GM12878 (cell line): ENCODE results near the gene NAV1. TPM values are rescaled to one million over a fixed set of nuclear protein-coding genes. Genes with fewer than 3 reads are reported as not detected.

Experiments used
- ATAC-seq: fragments of 200-7000 bp; cut with Tn5 transposase; 3 replicates; pipeline ENCODE4 v1.9.1; 2020; ENCODE audit warnings: mild to moderate bottlenecking, moderate library complexity
- BruUV-seq: library from RNA; stranded (reverse); fragments of 400-500 nt; replicated peaks from 2 replicates; lab custom pipeline; 2021; lab: Mats Ljungman, UMichigan
- CTCF ChIA-PET: fragments of 300-600 bp; sonication (Branson Sonifier 250); formaldehyde crosslinking; extraction: SDS; loops from one replicate; lab custom pipeline; 2021; ENCODE audit warnings: inconsistent platforms; lab: Yijun Ruan, JAX
- POLR2A ChIA-PET: fragments of 350-600 bp; formaldehyde crosslinking; extraction: SDS; loops from one replicate; lab custom pipeline; 2021; ENCODE audit warnings: inconsistent platforms; lab: Charles Lee
- RAD21 ChIA-PET: fragments of 300-600 bp; sonication (Branson Sonifier 250); formaldehyde crosslinking; loops from one replicate; lab custom pipeline; 2023; ENCODE audit warnings: antibody characterized with exemption; ENCODE audit not compliant: unreplicated experiment; lab: Charles Lee
- SMC1A ChIA-PET: fragments of 300-600 bp; sonication (Branson Sonifier 250); formaldehyde crosslinking; loops from one replicate; lab custom pipeline; 2023; ENCODE audit not compliant: unreplicated experiment, uncharacterized antibody; lab: Charles Lee
- DNase-seq: peaks from one replicate; pipeline ENCODE4 v3.0.0-alpha.2; 2011; ENCODE audit warnings: low read depth, low spot score
- FAIRE-seq: peaks from 3 replicates; lab custom pipeline; 2011; peaks lifted over from hg19 to GRCh38; lab: Jason Lieb, UNC
- H2AFZ ChIP-seq: 2 replicates; pipeline ENCODE4 v1.6.0; 2011; ENCODE audit warnings: low read depth, low read length, control low read depth; ENCODE audit not compliant: control insufficient read depth
- H3K27ac ChIP-seq: 2 replicates; pipeline ENCODE4 v1.5.1; 2011; ENCODE audit warnings: control low read depth; ENCODE audit not compliant: control insufficient read depth, insufficient read depth
- H3K27me3 ChIP-seq, 2 experiments: replicated peaks in 1 of 2; 2 replicates each; pipeline versions ENCODE4 v1.6.0 to v1.6.1; 2011; ENCODE audit warnings: low read length in 1 of 2; ENCODE audit not compliant: control insufficient read depth in 2 of 2, insufficient read depth in 2 of 2
- H3K36me3 ChIP-seq, 2 experiments: 2 replicates each; pipeline ENCODE4 v1.5.1; 2011; ENCODE audit warnings: low read length in 1 of 2; ENCODE audit not compliant: control insufficient read depth in 2 of 2, insufficient read depth in 2 of 2
- H3K4me1 ChIP-seq: 2 replicates; pipeline ENCODE4 v1.6.1; 2011; ENCODE audit warnings: mild to moderate bottlenecking, low read length, moderate library complexity, mixed read lengths; ENCODE audit not compliant: control insufficient read depth, insufficient read depth
- H3K4me2 ChIP-seq: 2 replicates; pipeline ENCODE4 v1.6.0; 2011; ENCODE audit warnings: control low read depth; ENCODE audit not compliant: control insufficient read depth, insufficient read depth
- H3K4me3 ChIP-seq: fragments of 200-600 bp; sonication (generic); 2 replicates; pipeline ENCODE4 v1.5.1; 2016
- H3K79me2 ChIP-seq: 2 replicates; pipeline ENCODE4 v1.6.0; 2011; ENCODE audit warnings: low read length; ENCODE audit not compliant: control insufficient read depth, insufficient read depth
- H3K9ac ChIP-seq: 2 replicates; pipeline ENCODE4 v1.8.0; 2011; ENCODE audit warnings: low read length, control low read depth, mixed read lengths; ENCODE audit not compliant: control insufficient read depth, insufficient read depth
- H3K9me3 ChIP-seq: replicated peaks from 3 replicates; pipeline ENCODE4 v1.5.1; 2011; ENCODE audit warnings: mild to moderate bottlenecking, low read length; ENCODE audit not compliant: control insufficient read depth, insufficient read depth
- H4K20me1 ChIP-seq: 2 replicates; pipeline ENCODE4 v1.6.0; 2011; ENCODE audit not compliant: control insufficient read depth, insufficient read depth
- EGR1 ChIP-seq, 2 experiments: IDR thresholded peaks; 1 replicate in 1 of 2; 2 replicates in 1 of 2; pipeline ENCODE4 v1.6.1; 2011 to 2012; ENCODE audit warnings: low read depth in 2 of 2, low read length in 2 of 2, borderline replicate concordance in 1 of 2, mild to moderate bottlenecking in 1 of 2, moderate library complexity in 1 of 2
- EP300 ChIP-seq, 2 experiments: fragments of 150-350 bp in 1 of 2; IDR thresholded peaks; 2 replicates each; pipeline ENCODE4 v1.6.1; 2011 to 2012; ENCODE audit warnings: low read depth in 2 of 2, low read length in 2 of 2, borderline replicate concordance in 1 of 2, improper control_type of control experiment in 1 of 2, inconsistent platforms in 1 of 2; ENCODE audit not compliant: control insufficient read depth in 1 of 2
- FOXM1 ChIP-seq: IDR thresholded peaks from 2 replicates; pipeline ENCODE4 v1.6.1; 2012; ENCODE audit warnings: low read depth, mild to moderate bottlenecking, inconsistent platforms, low read length, moderate library complexity
- JUND ChIP-seq: IDR thresholded peaks from 2 replicates; pipeline ENCODE4 v1.6.1; 2012; ENCODE audit warnings: low read depth, mild to moderate bottlenecking, low read length, improper control_type of control experiment, moderate library complexity
- PAX5 ChIP-seq: IDR thresholded peaks from 2 replicates; pipeline ENCODE4 v1.6.1; 2011; ENCODE audit warnings: low read depth, low read length, borderline replicate concordance
- RAD51 ChIP-seq: fragments of 450-650 bp; IDR thresholded peaks from 2 replicates; pipeline ENCODE4 v1.6.1; 2016; ENCODE audit warnings: moderate library complexity, mild to moderate bottlenecking, inconsistent platforms
- RELA ChIP-seq: fragments of 450-650 bp; IDR thresholded peaks from 2 replicates; pipeline ENCODE4 v1.8.0; 2014; ENCODE audit warnings: borderline replicate concordance; ENCODE audit not compliant: partially characterized antibody
- SUZ12 ChIP-seq: fragments of 200-600 bp; sonication (generic); IDR thresholded peaks from one replicate; pipeline ENCODE4 v1.6.1; 2018; ENCODE audit warnings: antibody characterized with exemption, mild to moderate bottlenecking; ENCODE audit not compliant: unreplicated experiment
- ZNF274 ChIP-seq: IDR thresholded peaks from one replicate; pipeline ENCODE4 v1.8.0; 2011; ENCODE audit not compliant: insufficient read length, insufficient read depth
- WGBS: methylation state at CpG from one replicate; pipeline ENCODE4 v1.1.6; 2016; ENCODE audit warnings: low lambda C conversion rate; ENCODE audit not compliant: insufficient replicate concordance, insufficient coverage; ENCODE audit errors: missing lambda C conversion rate; 5-methylcytosine and 5-hydroxymethylcytosine counted together
- in situ Hi-C: fragments of 300-500 bp; cut with MboI; formaldehyde crosslinking; loops from 9 replicates; pipeline ENCODE4 v1.14.3; 2018; ENCODE audit warnings: mixed read lengths
- intact Hi-C: fragments of 100-400 bp; cut with micrococcal nuclease; formaldehyde crosslinking; loops from one replicate; pipeline ENCODE4 v1.14.2; 2022; ENCODE audit not compliant: unreplicated experiment
- polyA plus RNA-seq, 11 experiments: library from polyadenylated mRNA; depleted of rRNA in 4 of 11; unstranded in 6 of 11; stranded (reverse) in 5 of 11; fragments of >200 nt; fragmentation: Nextera tagmentation in 4 of 11; fragmentation: Illumina TruSeq in 1 of 11; extraction: Ambion mirVana in 4 of 11; extraction: Trizol in 1 of 11; gene quantifications; 1 replicate in 1 of 11; 2 replicates in 10 of 11; pipeline versions ENCODE4 v1.2.1 to v1.2.3, GENCODE V29; 2011 to 2016; ENCODE audit warnings: inconsistent platforms in 2 of 11, missing spikeins in 2 of 11, low read depth in 1 of 11
- total RNA-seq, 4 experiments: library from RNA; depleted of rRNA in 3 of 4; stranded (reverse); fragments of >200 nt in 3 of 4; fragmentation: Illumina TruSeq in 1 of 4; extraction: Trizol in 1 of 4; gene quantifications; 2 replicates each; pipeline versions ENCODE4 v1.2.1 to v1.2.3, GENCODE V29; 2013 to 2021
- TF ChIP-seq, protein P1 (sequence below): fragments of 450-650 bp; IDR thresholded peaks from 2 replicates; pipeline ENCODE4 v1.6.1; 2017; ENCODE audit warnings: mild to moderate bottlenecking, moderate library complexity

The NAV1 gene
- total and polyA plus RNA-seq, 10 of the 15 experiments (the other 5 are each of a cell fraction or from before 2014, with no cell fraction given), result 0.04 to 1.3 (median 0.36) TPM

DNA sequence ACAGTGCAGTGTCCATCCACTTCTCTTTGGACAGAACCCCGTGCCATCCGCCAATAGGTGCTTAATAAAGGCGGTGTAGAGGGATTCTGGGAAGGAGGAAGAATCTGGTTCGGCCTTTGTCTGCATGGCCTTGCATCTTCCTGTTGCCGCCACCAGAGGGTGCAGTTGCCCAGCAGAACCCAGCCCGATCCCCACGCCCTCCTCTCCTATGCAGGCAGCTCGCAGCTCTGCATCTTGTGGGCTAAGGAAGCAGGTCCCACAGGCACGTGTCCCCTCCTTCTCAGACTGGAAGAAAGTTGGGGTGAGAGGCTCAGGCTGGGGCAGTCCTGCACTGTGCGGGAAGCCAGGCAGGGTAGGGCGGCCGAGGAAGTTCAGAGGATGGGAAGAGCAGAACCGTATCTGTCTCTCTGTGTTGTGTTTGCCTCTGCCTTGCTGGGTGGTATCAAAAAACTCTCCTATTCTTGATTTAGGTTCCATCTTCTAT is 20.8 kb downstream of the NAV1 start (continued):
- TF ChIP-seq, protein P1, sequence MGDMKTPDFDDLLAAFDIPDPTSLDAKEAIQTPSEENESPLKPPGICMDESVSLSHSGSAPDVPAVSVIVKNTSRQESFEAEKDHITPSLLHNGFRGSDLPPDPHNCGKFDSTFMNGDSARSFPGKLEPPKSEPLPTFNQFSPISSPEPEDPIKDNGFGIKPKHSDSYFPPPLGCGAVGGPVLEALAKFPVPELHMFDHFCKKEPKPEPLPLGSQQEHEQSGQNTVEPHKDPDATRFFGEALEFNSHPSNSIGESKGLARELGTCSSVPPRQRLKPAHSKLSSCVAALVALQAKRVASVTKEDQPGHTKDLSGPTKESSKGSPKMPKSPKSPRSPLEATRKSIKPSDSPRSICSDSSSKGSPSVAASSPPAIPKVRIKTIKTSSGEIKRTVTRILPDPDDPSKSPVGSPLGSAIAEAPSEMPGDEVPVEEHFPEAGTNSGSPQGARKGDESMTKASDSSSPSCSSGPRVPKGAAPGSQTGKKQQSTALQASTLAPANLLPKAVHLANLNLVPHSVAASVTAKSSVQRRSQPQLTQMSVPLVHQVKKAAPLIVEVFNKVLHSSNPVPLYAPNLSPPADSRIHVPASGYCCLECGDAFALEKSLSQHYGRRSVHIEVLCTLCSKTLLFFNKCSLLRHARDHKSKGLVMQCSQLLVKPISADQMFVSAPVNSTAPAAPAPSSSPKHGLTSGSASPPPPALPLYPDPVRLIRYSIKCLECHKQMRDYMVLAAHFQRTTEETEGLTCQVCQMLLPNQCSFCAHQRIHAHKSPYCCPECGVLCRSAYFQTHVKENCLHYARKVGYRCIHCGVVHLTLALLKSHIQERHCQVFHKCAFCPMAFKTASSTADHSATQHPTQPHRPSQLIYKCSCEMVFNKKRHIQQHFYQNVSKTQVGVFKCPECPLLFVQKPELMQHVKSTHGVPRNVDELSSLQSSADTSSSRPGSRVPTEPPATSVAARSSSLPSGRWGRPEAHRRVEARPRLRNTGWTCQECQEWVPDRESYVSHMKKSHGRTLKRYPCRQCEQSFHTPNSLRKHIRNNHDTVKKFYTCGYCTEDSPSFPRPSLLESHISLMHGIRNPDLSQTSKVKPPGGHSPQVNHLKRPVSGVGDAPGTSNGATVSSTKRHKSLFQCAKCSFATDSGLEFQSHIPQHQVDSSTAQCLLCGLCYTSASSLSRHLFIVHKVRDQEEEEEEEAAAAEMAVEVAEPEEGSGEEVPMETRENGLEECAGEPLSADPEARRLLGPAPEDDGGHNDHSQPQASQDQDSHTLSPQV, result 0 out of 2 replicates have a peak, but pooled peaks have one; percentile 44
- TF ChIP-seq EP300 (IDR thresholded peaks at IDR 0.05; ENCODE audit: borderline replicate concordance in 1 of 2, control insufficient read depth in 1 of 2, low read depth in 2 of 2, low read length in 2 of 2), result no peak
- TF ChIP-seq, all 136 proteins: peak for 12

DNA sequence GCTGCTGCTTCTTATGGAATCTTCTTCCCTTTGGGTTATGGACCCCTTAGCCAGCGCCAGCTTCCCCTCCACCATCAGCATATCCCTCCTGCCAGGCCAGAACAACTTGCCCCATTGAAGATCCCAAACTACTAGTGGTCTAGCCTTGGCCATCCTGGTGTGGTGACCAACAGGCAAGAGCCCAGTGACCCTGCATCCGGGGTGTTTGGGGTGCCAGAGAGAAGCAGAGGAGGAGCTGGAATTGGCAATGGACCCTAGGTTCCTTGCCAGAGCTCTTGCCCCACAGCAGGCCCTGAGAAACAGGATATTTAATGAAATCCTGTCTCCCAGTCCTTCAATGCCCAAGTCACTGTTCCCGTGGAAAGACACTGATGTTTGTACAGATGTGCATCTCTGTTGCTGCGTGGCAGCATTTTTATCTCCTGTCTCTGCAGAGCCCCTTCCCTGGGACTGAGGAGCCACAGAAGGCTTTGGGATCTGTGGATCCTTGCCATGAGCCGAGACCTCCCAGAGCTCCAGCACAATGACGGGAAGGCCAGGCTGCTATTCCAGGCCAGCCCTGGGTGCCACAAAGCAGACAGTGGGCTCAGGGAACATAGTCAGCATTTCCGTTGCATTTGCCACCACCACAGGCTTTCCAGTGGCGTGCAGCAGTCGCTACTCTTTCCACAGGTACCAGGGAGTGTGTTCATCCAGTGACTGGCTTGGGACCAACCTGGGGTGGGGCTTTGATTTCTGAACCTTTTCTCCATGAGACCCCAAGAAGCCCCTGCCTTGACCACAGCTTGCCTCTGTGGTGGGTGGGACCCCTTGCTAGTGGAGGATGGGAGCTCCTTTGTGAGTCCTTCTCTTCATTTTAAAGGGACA is 21.6 kb downstream of the NAV1 start:
- WGBS, result 25% methylated on average over 9 of the region's 9 CpGs
- H3K9ac ChIP-seq, result no peak overlapping the region
- in situ Hi-C loops (loop anchor here (5.0 to 10.0 kb wide), 2 partner anchors 147 to 224 kb away; no protein-coding TSS in a partner anchor), intact Hi-C loops (no loop called here)
- RAD21 ChIA-PET, result interaction anchor here (1.0 to 4.9 kb wide), 10 partner anchors 10 to 259 kb away, joined by 3 to 31 read pairs (median 4); no protein-coding TSS in a partner anchor
- no peaks in the 10 kb centered on the region for H4K20me1 ChIP-seq
- ATAC-seq, result no peak
- H2AFZ ChIP-seq, result no peak overlapping the region
- no peak for FAIRE-seq
- no peak for DNase-seq
- peaks cover 0 to 1% of the 10 kb centered on the region in 2 experiments; a peak in 2 of 4 replicates for H3K27me3 ChIP-seq
- no peaks in the 10 kb centered on the region for H3K4me1 ChIP-seq
- CTCF ChIA-PET, result interaction anchor here (0.5 to 6.4 kb wide), 21 partner anchors 7 to 259 kb away, joined by 3 to 154 read pairs (median 3); no protein-coding TSS in a partner anchor
- H3K4me2 ChIP-seq, result no peak overlapping the region
- H3K79me2 ChIP-seq, result no peaks in the 10 kb centered on the region
- H3K9me3 ChIP-seq, result no peaks in the 10 kb centered on the region
- BruUV-seq, result no TSS peak
- SMC1A ChIA-PET, result interaction anchor here (0.8 to 2.4 kb wide), 6 partner anchors 143 to 233 kb away, joined by 3 to 15 read pairs (median 4); no protein-coding TSS in a partner anchor
- H3K4me3 ChIP-seq, result no peak overlapping the region
- no peak overlapping the region for H3K27ac ChIP-seq
- POLR2A ChIA-PET, result no interaction called here
- no peaks in the 10 kb centered on the region for H3K36me3 ChIP-seq
- no peak for TF ChIP-seq ZNF274
- TF ChIP-seq RELA, result no peak
- no peak for TF ChIP-seq EGR1 (IDR thresholded peaks at IDR 0.05; ENCODE audit: borderline replicate concordance in 1 of 2, low read depth in 2 of 2, low read length in 2 of 2)
- no peak for TF ChIP-seq SUZ12
- TF ChIP-seq RAD51, result no peak
- no peak for TF ChIP-seq FOXM1
- TF ChIP-seq PAX5, result no peak
- no peak for TF ChIP-seq JUND
